RWPE1 (cell line): ENCODE data around the gene TBC1D16.
A peak's percentile ranks its signal among the peaks of the same experiment; 100 is the strongest.

Experiments used
- CTCF ChIA-PET: fragments of 350-600 bp; sonication (Branson Sonifier 250); formaldehyde crosslinking; extraction: SDS; loops from one replicate; lab custom pipeline; 2021; lab: Yijun Ruan, JAX
- POLR2A ChIA-PET: fragments of 400-600 bp; formaldehyde crosslinking; extraction: SDS; loops from one replicate; lab custom pipeline; 2020; ENCODE audit warnings: antibody characterized with exemption; ENCODE audit not compliant: low non-redundant PET; lab: Yijun Ruan, JAX
- DNase-seq: peaks from one replicate; pipeline ENCODE4 v3.0.0; 2012; ENCODE audit warnings: low spot score
- H3K27ac ChIP-seq: fragments of 450-650 bp; 2 replicates; pipeline ENCODE4 v1.5.1; 2017
- TF ChIP-seq, protein P1 (sequence below): fragments of 450-650 bp; conservative IDR thresholded peaks from 2 replicates; pipeline ENCODE4 v1.5.1; 2017; ENCODE audit warnings: low read depth, mild to moderate bottlenecking

The TBC1D16 gene

DNA sequence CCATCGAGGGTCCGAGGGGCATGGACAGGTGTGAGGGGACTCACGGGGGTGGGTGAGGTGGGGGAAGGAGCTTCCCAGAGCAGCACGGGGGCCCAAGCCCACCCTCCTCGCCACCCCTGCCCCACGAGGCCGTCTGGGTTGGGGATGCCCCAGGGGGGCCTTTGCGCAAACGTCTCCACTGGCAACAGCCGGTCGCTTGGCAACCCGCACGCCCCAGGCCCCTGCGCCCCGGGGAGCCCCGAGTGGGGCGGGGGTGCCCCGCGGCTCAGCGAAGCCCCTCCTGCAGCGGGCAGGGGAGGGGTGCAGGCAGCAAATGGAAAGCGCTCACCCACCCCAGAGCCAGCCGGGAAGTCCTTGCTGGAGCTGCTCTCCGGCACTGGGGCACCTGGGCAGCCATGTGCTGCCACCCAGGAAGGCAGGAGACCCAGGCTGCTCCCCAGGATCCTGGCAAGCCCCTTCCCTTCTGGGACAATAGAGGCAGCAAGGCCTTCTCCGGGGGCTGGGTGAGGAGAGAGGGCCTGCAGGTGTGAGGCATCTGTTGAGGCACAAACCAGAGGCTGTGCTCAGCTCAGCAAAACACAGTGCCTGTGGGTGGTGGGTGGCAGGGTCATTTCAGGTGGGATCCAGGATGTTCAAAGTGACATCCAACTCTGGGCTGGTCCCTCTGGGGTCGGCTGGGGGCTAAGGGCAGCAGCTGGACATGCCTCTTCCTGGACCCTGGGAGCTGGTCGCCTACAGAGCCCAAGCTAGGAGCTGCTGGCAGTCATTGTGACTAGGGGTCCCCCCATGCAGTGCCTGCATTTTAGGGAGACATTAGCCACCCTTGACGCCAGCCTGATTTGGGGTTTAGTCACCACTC is 115.6 kb downstream of the TBC1D16 start:
- ChIA-PET POLR2A (interaction anchor here (1.5 kb wide), 1 partner anchor 80 kb away, joined by 5 read pairs; the partner anchor contains the start of gene CBX4), CTCF (interaction anchor here (0.5 to 1.9 kb wide), 3 partner anchors 34 to 109 kb away, joined by 3 to 5 read pairs (median 4); partner anchors contain the start of gene CBX4)
- H3K27ac ChIP-seq, result peak overlapping the region; percentile 55; the same call in 1 of the 2 replicates

GRCh38 chr17:79919164-79919585 is 116.5 kb downstream of the TBC1D16 start:
- peak overlapping the region; percentile 55 for H3K27ac ChIP-seq
- TF ChIP-seq, protein P1, sequence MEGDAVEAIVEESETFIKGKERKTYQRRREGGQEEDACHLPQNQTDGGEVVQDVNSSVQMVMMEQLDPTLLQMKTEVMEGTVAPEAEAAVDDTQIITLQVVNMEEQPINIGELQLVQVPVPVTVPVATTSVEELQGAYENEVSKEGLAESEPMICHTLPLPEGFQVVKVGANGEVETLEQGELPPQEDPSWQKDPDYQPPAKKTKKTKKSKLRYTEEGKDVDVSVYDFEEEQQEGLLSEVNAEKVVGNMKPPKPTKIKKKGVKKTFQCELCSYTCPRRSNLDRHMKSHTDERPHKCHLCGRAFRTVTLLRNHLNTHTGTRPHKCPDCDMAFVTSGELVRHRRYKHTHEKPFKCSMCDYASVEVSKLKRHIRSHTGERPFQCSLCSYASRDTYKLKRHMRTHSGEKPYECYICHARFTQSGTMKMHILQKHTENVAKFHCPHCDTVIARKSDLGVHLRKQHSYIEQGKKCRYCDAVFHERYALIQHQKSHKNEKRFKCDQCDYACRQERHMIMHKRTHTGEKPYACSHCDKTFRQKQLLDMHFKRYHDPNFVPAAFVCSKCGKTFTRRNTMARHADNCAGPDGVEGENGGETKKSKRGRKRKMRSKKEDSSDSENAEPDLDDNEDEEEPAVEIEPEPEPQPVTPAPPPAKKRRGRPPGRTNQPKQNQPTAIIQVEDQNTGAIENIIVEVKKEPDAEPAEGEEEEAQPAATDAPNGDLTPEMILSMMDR, result no peak
- peak; percentile 80 for DNase-seq
- ChIA-PET POLR2A (interaction anchor here (1.5 kb wide), 1 partner anchor 79 kb away, joined by 5 read pairs; the partner anchor contains the start of gene CBX4), CTCF (interaction anchor here (0.7 to 1.9 kb wide), 4 partner anchors 79 to 129 kb away, joined by 3 to 6 read pairs (median 5); partner anchors contain the start of gene CBX4)

More for the DNA sequence above, 115.6 kb downstream of the TBC1D16 start:
- DNase-seq, result no peak
- TF ChIP-seq, protein P1, result no peak

GRCh38 chr17:79918581-79919163 is 117.0 kb downstream of the TBC1D16 start:
- DNase-seq, result no peak
- peak overlapping the region; percentile 55 for H3K27ac ChIP-seq
- ChIA-PET CTCF (interaction anchor here (0.7 to 0.9 kb wide), 3 partner anchors 79 to 129 kb away, joined by 3 to 6 read pairs (median 5); partner anchors contain the start of gene CBX4), POLR2A (interaction anchor here (1.5 kb wide), 1 partner anchor 79 kb away, joined by 5 read pairs; the partner anchor contains the start of gene CBX4)
- TF ChIP-seq, protein P1, result no peak

DNA sequence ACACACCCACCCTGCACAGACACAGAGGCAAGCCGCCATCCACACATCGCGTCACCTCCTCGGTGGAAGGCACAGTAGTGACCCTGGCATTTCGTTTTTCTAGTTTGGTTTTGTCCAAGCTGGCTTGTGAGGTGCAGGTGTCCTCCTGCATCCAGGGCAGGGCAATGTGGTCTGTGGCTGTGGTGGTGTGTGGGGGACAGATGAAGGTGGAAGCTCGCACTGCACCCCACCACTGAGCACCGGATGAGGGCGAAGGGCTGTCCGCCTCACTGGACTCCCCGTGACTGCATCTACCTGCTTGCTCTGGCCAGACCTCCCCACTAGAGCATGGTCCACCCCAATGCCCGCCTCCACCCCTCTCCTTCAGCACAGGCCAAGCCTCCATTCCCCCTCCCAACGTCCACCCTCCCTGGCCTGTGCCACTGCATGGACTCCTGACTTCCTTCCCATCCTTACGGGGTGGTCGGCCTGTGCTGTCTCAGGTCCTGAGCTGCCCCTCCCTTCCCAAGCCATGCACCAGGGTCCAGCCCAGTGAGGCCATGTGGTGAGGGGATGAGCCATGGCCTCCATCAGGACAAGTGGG is 117.7 kb downstream of the TBC1D16 start:
- TF ChIP-seq, protein P1, result no peak
- DNase-seq, result no peak
- CTCF ChIA-PET, result interaction anchor here (0.5 to 1.5 kb wide), 3 partner anchors 55 to 142 kb away, joined by 3 to 4 read pairs (median 3); no protein-coding TSS in a partner anchor
- POLR2A ChIA-PET, result no interaction called here
- H3K27ac ChIP-seq, result peak overlapping the region; percentile 55; the same call in 1 of the 2 replicates

- DNase-seq, result no peak
- ChIA-PET POLR2A (no interaction called here), CTCF (interaction anchor here (0.5 to 3.0 kb wide), 10 partner anchors 15 to 698 kb away, joined by 3 to 35 read pairs (median 3); partner anchors contain the start of gene CBX4)
- TF ChIP-seq, protein P1, result no peak
- no peak overlapping the region for H3K27ac ChIP-seq
Observed at GRCh38 chr17:79916991-79917901, 118.4 kb downstream of the TBC1D16 start.
